ENCODE data around the gene ACTN1.
A peak's percentile ranks its signal among the peaks of the same experiment; 100 is the strongest.
"Not testable (repeated sequence)": the region's sequence is repeated elsewhere in the genome, so short reads cannot be mapped to it uniquely, and the experiment has no call there.

ACTN1 gene

DNA sequence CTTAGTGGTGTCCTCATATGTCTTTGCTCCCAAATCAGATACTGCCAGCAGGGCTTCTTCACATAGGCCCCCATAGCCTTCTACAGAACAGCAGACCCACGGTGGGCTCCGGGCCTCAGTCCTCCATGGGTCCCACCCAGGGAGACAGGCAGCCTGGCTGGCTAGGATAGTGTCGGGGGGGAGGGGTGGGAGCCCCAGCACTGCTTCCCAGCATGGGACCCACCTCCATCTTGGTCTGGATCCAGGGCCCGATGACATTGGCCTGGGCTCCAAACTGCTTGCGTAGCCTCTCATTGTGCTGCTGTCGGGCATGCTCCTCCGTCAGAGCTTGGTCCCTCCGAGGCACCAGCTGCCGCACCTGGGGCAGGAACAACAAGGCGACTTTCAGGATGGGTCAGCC lies 96.9 kb downstream of the ACTN1 start:
- DNase-seq = no peak

DNA sequence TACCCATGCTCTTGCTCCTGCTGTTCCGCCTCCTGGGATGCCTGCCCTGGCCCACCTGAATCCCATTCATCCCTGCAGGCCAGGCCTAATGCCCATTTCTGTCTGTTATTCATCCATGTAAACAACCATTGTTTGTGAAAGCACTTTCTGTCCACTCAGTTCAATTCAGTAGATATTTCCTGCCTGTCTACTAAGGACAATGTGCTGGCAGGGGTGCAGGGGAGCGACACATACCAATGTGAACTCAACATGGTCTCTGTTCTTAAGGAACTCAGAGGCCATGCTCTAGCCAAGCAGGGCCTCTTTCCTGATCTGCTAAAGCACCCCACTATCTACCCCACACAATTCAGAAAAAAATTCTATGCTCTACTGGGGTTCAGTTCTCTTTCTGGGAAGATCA lies 97.7 kb downstream of the ACTN1 start:
- no peak for DNase-seq

DNA sequence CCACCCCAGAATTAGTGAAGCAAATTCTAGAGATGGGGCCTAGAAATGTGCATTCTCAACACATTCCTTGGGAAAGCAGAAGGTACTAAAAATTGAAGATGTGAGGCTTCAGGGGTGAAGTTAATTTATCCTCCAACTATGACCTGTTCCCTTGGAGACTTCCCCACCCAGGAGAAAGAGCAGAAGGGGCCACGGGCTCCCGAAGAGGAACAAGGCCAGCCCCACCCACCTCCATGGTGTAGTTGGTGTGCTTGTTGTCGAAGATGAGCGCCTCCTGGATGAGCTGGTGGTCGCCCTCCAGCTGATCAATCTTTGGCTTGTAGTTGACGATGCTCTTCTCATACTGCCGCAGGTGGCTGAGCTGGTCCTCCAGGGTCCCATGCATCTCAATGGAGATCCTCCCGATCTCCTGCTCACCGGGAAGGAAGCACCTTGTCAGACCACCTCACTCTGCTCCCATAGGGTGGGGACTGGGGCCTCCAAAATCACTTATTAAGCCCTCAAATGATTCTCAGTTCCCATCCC lies 98.5 kb downstream of the ACTN1 start:
- no peak for DNase-seq

DNA sequence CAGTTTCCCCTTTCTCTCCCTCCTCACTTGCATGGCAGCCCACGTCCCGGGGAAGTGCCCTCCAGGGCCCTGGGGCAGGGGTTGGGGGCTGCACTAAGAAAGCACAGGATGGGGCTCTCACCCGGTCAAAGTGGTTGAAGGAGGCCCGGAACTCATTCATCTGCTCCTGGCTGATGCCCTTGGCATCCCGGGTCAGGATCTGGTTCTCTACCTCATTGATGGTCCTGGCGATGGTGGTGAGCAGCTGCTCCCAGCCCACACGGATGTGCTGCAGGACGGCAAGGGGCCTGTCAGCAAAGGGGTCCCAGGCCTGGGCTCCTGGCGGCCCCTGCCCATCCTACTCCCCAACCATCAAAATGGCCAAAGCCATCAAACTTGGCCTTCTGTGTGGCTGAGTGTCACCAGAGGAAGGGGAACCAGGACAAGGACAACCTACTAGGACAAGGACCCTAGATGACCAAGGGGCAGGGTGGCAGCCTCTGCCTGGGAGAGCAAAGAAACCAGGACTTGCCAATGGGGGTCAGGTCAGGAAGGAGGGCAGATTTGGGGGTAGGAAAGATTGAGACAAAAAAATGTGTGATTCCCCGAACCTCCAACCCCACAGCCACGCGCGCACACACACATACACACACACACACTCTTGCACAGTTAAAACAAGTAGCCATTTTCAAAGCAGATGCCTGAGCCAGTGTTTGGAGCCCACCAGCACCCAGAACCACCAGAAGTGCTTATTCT lies 99.1 kb downstream of the ACTN1 start:
- no peak for DNase-seq

DNA sequence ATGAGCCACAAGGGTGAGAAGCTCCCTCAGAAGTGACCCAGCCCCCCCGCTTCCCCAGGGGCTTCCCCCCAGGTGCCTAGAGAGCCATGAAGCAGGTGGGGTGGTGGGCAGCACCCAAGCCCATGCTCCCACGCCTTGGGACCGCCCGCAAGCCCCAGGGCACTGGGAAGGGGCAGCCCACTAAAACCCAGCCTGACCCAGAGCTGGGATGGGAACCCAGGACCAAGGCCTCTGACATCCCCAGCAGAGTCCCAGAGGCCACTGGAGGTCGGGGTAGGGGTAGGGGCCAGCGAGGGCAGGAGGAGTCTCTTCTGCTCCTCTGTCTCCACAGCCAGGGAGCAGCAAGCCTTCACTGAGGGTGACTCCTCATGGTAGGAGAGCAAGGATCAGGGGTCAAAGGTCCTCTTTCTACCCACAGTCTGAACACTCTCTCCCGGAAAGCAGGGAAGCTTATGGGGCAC lies 99.8 kb downstream of the ACTN1 start:
- DNase-seq = no peak

DNA sequence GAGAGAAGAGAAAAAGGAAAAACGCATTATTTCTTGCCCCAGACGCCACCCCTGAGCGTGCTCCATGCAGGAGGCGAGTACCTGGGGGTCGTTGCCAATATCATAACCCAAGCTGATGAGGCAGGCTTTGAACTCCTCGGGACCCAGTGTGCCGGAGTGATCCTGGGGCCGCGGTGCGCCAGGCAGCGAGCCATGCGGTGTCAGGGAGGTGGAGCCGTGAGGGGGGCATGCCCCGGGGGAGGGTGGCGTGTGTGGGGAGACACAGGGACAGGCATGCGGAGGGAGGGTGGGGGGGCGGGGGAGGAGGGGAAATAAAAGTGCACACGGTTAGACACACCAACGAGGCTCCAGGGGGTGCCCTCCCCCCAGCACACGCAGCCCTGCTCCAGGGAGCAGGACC lies 100.2 kb downstream of the ACTN1 start:
- no peak for DNase-seq

DNA sequence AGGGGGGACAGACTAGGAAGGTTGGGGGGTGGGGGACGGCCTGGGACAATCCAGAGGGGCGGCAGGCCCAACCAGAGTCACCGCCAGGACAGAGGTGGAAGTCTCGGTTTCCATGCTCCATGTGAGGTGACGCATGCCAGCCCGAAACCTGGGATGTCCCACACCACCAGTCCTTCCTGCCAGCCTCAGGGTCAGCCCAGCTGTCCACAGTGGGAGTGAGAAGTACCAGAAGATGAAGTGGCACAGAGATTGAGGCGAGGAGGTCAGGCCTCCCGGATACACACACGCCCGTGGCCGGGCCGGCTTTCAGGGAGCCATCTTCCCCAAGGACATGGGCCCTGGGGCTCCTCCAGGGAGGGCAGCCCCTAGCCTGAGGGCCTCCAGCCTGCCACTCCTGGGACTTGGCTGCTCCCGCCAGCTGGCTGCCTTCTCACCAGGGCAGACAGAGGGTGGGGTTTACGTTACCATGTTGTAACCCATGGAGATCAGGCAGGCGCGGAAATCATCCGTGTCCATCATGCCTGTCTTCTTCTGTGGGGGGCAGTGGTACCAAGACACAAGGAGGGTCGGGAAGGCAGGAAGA lies 101.0 kb downstream of the ACTN1 start:
- no peak for DNase-seq

DNA sequence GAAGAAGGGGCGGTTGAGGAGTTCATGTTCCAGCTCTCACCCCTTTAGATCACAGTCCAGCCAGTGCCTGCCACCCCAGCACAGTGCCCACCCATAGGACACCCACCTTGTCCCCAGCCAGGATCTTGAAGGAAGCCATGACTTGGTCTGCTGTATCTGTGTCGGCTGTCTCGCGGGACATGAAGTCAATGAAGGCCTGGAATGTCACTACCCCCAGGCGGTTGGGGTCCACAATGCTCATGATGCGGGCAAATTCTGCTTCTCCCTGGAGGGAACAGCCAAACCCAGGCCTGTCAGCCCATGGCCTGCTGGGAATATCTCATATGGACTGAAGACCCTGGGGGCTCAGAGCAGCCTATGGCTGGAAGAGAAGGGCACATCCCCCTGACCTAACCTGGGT lies 102.1 kb downstream of the ACTN1 start:
- DNase-seq = no peak

DNA sequence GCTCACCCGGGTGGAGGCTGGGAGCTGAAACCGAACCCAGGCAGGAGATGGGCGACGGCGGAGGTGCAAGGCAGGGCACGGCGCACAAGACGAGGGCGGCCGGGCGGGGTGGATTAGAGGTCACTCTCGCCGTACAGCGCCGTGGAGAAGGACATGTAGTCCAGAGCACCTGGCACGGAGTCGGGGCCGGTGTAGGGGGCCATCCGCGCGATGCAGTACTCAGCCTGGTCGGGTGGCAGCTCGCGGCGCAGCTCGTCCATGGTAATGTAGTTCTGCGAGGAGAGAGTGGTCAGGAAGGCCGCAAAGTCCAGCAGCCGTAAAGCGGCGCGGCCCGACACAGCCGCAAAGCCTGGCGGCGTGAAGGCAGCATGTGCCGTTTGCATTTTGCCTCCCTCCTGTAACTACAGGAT lies 104.4 kb downstream of the ACTN1 start:
- DNase-seq = no peak

DNA sequence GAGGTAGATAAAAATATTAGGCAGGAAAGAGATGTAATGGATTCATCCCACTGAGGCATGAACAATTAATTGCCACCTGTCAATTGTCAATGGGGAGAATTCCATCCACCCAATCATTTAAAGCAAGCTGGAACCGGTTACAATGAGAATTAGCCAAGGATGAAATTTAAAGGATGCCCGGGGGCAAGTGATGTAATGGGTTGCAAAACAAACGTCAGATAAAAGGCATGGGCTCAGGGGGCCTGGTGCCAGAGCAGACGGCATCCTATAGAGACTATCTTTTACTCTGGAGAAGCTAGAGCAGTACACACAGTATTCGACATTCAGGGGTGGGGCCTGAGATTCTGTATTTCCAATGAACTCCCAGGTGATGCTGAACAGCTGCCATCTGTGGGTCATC lies 105.7 kb downstream of the ACTN1 start:
- DNase-seq = peak; percentile 42 to 55

DNA sequence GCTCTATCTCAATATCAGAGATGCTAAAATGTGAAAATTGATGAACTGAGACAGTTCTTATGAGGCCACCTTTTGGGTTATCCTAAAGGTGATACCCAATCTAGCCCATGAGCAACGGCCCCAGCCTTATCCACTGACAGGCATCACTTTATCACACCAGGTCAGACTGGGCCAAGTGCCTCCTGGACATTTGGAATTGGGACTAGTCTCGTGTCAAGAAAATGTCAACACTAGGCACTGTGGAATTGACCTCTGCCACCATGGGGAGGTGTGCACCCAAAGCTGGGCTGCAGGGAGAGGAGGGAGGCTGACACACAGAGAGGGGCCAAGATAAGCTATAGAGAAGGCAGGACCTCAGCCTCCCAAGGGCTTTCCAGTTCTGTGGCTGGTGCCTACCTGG lies 107.7 kb downstream of the ACTN1 start:
- no peak for DNase-seq

DNA sequence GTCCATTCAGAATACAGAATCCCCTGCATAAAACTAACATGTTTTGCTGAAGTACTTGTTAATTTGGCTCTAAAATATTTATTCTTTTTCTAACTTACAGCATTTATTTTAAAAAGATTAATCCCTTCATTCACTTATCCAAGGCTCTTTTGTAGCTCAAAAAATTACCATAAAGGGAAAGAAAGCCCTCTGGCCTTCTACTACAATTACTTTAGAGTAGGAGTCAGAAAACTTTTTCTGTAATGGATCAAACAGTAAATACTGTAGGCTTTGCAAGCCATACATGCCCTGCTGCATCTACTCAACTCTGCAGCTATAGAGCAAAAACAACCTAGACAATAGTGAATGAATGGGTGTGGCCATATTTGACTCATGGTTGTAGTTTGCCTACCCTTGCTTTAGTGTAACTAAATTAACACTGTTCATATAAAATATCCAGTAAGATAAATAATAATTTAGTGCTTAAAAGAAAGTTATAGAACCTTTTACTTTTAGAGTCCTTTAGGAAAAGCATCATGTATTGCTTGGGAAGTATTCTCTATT lies 112.0 kb downstream of the ACTN1 start:
- no peak for DNase-seq

DNA sequence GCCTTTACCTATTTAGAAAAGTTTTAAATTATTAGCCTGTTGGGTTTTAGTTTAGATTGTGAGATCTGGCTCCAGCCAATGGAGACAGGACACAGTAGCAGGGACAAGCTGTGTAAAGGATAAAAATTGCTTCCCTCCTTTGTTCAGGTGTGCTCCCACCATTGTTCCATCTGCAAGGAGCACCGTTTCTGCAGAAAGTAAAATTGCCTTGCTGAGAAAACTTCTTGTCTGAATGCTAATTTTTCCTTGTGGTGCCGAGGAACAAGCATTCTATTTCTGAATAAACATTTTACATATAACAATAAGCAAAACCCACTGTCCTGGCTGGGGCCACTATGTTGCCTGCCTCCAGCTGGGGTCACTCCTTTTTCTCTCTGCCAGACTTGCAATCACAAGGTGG lies 113.6 kb downstream of the ACTN1 start:
- DNase-seq = no peak

DNA sequence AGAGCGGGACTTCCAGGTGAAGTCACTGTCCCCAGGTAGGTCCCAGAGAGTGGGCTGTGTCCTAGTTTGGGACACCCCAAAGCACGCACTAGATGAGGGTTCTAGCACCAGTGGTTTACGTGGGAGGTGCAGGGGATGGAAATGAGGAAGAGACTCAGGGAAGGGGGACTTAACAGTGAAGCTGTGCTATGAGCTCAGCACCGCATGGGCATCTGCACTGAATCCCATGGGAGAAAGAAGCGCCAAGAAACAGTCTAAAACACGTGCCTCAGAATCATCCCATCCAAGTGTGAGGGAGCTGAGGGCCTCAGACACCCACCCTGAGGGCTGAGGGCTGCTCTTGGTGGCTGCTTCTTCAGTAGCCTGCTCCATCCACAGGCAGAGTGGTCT lies 114.7 kb downstream of the ACTN1 start:
- DNase-seq = no peak

DNA sequence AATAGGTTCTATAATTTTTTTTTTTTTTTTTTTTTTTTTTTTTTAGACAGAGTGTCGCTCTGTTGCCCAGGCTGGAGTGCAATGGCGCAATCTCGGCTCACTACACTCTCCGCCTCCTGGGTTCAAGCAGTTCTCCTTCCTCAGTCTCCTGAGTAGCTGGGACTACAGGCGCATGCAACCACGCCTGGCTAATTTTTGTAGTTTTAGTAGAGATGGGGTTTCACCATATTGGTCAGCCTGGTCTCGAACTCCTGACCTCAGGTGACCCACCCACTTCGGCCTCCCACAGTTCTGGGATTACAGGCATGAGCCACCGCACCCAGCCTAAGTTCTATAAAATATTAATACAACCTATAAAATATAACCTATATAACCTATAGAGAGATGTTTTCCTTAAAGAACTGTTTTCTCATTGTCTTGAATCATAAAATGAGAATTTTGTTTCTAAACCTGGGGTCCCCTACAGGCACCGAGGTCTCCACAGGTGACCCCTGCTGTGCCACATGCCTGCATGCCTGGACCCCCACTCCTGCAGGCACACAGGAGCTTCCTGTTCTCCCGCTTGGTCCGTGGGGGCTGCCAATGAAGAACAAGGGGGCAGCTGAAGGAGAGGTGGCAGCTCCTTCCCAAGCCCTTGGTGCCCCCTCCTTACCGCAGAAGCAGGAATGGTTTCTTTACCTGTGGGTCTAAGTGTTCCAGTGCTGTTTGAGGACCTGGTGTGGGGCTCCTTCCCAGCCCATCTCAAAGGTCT lies 115.3 kb downstream of the ACTN1 start:
- DNase-seq = no peak

DNA sequence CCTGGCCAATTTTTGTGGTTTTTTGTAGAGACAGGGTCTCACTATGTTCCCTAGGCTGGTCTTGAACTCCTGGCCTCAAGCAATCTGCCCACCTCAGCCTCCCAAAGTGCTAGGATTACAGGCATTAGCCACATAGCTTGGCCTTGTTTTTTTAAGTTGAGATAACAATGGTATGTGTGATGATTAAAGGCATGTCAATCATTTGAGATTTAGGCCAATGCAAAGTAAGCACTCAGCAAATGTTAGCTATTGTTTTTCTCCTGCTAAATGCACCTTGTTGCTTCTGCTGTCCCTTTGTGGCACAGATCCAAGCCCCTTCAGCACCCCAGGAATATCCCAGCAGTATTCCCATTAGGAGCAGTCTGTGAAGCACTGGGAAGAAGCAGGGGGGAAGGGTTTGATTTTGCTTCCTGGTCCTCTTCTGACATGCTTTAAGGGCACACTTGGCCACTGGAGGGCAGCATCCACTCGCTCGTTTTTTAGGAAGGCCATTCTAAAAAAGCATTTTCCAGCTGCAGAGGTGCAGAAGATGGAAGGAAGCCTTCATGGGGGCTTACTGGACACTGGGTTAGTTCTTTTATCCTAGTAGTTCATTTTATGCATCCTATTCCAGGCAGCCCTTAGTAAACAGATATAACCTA lies 116.0 kb downstream of the ACTN1 start:
- DNase-seq = peak; percentile 71 to 76

DNA sequence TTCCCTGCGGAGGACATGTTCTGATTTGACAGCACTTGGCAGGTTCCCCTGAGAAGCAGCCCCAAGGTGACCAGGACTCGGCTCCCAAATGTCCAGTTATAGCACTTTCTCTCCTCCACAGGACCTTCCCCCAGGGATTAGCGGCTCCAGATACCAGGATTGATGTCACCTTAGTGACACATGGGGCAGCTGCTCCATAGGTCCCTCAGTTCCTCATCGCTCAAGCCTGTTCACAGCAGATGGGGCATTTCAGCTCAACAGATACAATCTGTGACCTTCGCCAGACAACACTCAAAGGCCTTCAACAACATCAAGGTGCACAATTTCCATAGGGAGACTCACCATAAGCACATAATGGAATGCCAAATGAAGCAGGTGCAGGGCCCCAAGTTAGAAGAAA lies 118.3 kb downstream of the ACTN1 start:
- DNase-seq = no peak

DNA sequence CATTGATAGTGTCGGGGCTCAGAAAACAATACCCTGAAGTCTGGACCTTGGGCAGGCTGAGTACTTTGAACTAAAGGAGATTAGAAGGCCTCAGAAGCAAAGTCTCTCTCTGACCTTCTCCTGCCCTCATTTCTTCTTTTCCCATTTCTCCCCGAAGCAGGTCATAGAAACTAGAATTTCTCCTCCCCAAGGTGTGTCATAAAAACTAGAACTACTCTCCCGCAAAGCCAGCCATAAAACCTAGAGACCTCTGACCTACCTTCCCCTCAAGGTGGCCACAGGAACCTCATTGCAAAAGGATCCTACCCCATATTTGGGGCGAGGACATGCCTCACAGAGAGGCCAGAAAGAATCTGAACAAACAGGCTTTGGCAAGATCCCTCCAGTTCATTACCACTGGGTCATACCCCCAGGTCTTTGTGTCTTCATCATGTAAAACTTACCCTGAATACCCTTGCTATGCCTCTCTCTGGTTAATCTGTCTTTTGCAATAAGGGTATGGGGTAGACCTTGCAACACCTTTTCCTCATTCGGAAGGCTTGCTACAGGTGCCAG lies 121.5 kb downstream of the ACTN1 start:
- no peak for DNase-seq

DNA sequence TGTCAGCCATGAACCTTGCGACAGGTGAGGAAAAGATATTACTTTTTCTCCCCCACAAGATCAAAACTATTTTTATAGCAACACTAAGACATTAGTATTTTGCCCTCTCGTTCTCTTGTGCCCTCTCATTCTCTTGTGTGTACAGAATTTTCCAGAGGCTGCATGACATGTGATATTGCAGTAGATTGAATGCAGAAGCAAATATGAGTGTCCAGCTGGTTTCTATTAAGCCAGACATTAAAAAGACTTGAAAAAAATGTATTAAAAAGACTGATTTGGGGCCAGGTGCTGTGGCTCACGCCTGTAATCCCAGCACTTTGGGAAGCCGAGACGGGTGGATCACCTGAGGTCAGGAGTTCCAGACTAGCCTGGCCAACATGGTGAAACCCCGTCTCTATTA lies 122.5 kb downstream of the ACTN1 start:
- no peak for DNase-seq

DNA sequence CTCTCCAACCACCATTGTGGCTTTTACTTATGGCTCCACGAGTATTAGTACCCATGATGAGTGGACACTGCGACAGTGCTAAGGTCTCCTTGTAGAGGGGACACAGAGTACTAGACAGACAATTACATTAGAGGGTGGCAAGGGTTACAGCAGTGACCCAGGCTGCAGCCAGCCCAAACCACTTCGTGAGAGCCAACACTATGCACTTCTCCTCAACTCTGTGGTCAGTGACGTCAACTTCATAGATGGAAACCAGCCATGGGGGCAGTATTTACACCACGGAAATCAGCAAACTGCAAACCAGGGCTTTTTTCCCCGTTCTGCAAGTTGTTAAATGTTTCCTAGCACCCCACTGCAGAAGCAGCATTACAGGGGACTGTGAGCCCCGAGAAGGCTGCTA lies 124.7 kb downstream of the ACTN1 start:
- DNase-seq = no peak

DNA sequence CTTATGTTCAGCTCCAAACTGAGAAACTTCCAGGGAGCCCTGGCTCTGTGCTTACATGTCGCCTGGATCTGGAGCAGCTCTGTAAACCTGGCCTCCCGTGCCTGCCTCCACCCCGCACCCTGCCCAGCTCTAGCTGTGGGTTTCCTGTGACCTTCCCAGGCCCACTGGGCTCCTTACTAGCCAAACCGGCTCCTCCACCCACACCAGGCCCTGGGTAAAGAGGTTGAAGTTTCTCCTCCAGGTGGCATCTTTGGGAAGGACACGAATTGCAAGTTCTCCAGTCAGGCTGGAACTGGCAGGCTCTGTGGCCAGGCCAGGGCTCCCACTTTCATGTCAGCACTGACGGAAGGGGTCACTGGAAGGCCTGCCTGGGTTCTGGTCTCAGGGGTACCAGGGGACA lies 125.4 kb downstream of the ACTN1 start:
- no peak for DNase-seq

DNA sequence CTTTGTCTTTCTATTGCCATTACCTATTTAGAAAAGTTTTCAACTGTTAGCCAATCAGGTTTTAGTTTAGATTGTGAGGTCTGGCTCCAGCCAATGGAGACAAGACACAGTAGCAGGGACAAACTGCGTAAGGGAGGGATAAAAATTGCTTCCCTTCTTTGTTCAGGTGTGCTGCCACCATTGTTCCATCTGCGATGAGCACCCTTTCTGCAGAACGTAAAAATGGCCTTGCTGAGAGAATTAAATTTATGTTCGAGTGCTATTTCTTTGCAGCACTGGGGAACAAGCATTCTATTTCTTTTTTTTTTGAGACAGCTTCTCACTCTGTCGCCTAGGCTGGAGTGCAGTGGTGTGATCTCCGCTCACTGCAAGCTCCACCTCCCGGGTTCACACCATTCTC lies 126.6 kb downstream of the ACTN1 start:
- not testable (repeated sequence) for DNase-seq

DNA sequence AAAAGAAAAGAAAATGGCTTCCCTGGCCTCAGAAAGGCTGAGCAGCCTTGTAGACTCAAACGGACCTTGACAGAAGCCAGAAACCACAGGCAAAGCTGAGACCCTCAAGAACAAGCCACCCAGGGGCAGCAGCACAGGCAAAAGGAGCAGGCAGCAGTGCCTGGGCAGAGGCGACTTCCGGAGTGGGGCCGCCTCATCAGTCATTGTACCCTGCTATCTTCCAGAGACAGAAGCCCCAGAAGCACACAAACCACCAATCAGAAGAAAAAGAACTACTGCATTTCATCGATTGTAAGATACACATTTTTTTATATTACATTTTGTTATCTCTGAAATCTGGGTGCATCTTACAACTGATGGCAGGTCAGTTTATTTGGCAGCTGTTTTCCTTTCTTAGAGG lies 128.0 kb downstream of the ACTN1 start:
- no peak for DNase-seq

All from NCI-H2081 (cell line).